K562 (cell line): Measurements from ENCODE around the gene TPD52L1. TPM values are rescaled to one million over a fixed set of nuclear protein-coding genes. Genes with fewer than 3 reads are reported as not detected.
A peak's percentile ranks its signal among the peaks of the same experiment; 100 is the strongest.

Experiments used
- CREB1 ChIP-seq, 2 experiments: sonication (generic) in 1 of 2; formaldehyde crosslinking in 1 of 2; IDR thresholded peaks; 2 replicates each; pipeline versions ENCODE4 v1.6.1 to v1.8.0; 2012 to 2022; ENCODE audit warnings: inconsistent platforms in 1 of 2, mild to moderate bottlenecking in 1 of 2, missing genetic modification reagents in 1 of 2, moderate library complexity in 1 of 2
- ELF4 ChIP-seq: fragments of 450-650 bp; formaldehyde crosslinking; IDR thresholded peaks from 2 replicates; pipeline ENCODE4 v1.4.0; 2022; ENCODE audit warnings: missing genetic modification characterization
- MCM5 ChIP-seq: fragments of 450-650 bp; IDR thresholded peaks from 2 replicates; pipeline ENCODE4 v1.6.1; 2016; ENCODE audit warnings: low read depth
- MTA1 ChIP-seq: fragments of 450-650 bp; IDR thresholded peaks from 2 replicates; pipeline ENCODE4 v1.6.1; 2017; ENCODE audit warnings: borderline replicate concordance
- PCBP1 ChIP-seq: fragments of 200-400 bp; formaldehyde crosslinking; IDR thresholded peaks from 2 replicates; pipeline ENCODE4 v1.6.1; 2018; ENCODE audit warnings: mild to moderate bottlenecking, low read depth, low read length; ENCODE audit not compliant: poor library complexity, severe bottlenecking
- PHF21A ChIP-seq: fragments of 450-650 bp; IDR thresholded peaks from 2 replicates; pipeline ENCODE4 v1.6.1; 2017; ENCODE audit warnings: low read depth, borderline replicate concordance
- SMARCC2 ChIP-seq: fragments of 450-650 bp; IDR thresholded peaks from 2 replicates; pipeline ENCODE4 v1.6.1; 2017; ENCODE audit warnings: antibody characterized with exemption, moderate library complexity, mild to moderate bottlenecking, low read depth
- TAF7 ChIP-seq: fragments of 450-650 bp; IDR thresholded peaks from 2 replicates; pipeline ENCODE4 v1.6.1; 2016; ENCODE audit warnings: missing genetic modification characterization, missing compliant biosample characterization
- ZNF12 ChIP-seq: sonication (generic); formaldehyde crosslinking; IDR thresholded peaks from 2 replicates; pipeline ENCODE4 v1.4.0; 2020; ENCODE audit warnings: mild to moderate bottlenecking, missing genetic modification reagents
- polyA plus RNA-seq, 8 experiments: library from polyadenylated mRNA; depleted of rRNA in 4 of 8; stranded (reverse) in 5 of 8; unstranded in 3 of 8; fragments of >200 nt; fragmentation: Nextera tagmentation in 2 of 8; fragmentation: Illumina TruSeq in 1 of 8; extraction: Ambion mirVana in 2 of 8; extraction: Trizol in 1 of 8; gene quantifications; 2 replicates each; pipeline versions ENCODE4 v1.2.1 to v1.2.3, GENCODE V29; 2011 to 2014; ENCODE audit warnings: inconsistent platforms in 1 of 8, missing spikeins in 1 of 8
- total RNA-seq, 7 experiments: library from RNA; depleted of rRNA in 6 of 7; stranded (reverse); fragments of >200 nt in 6 of 7; fragmentation: Illumina TruSeq in 2 of 7; extraction: Trizol in 2 of 7; gene quantifications; 2 replicates each; pipeline versions ENCODE4 v1.2.1 to v1.2.3, GENCODE V29; 2011 to 2021; ENCODE audit warnings: low replicate concordance in 1 of 7
- TF ChIP-seq, protein P1 (sequence below): sonication (generic); formaldehyde crosslinking; IDR thresholded peaks from 2 replicates; pipeline ENCODE4 v1.8.0; 2022; ENCODE audit warnings: missing genetic modification reagents, mild to moderate bottlenecking, borderline replicate concordance
- TF ChIP-seq, protein P2 (sequence below): sonication (generic); formaldehyde crosslinking; IDR thresholded peaks from 2 replicates; pipeline ENCODE4 v1.8.1; 2023; ENCODE audit warnings: mild to moderate bottlenecking, missing genetic modification reagents, moderate library complexity
- TF ChIP-seq, protein P3 (sequence below), 3 experiments: fragments of 200-800 bp in 1 of 3; fragments of 250-450 bp in 1 of 3; fragments of 450-650 bp in 1 of 3; sonication (Bioruptor Pico) in 1 of 3; sonication (Bioruptor generic) in 1 of 3; formaldehyde crosslinking in 1 of 3; IDR thresholded peaks; 2 replicates each; pipeline versions ENCODE4 v1.6.1 to v1.8.0; 2016 to 2022; ENCODE audit warnings: mild to moderate bottlenecking in 2 of 3, missing genetic modification characterization in 2 of 3, missing compliant biosample characterization in 1 of 3, moderate library complexity in 1 of 3
- TF ChIP-seq, protein P4 (sequence below): sonication (generic); formaldehyde crosslinking; IDR thresholded peaks from 2 replicates; pipeline ENCODE4 v1.8.1; 2022; ENCODE audit warnings: missing genetic modification reagents

TPD52L1 gene
- total and polyA plus RNA-seq, 9 of the 15 experiments (the other 6 are each of a cell fraction or from before 2014, with no cell fraction given) = 12.9 to 149 (median 75.7) TPM

DNA sequence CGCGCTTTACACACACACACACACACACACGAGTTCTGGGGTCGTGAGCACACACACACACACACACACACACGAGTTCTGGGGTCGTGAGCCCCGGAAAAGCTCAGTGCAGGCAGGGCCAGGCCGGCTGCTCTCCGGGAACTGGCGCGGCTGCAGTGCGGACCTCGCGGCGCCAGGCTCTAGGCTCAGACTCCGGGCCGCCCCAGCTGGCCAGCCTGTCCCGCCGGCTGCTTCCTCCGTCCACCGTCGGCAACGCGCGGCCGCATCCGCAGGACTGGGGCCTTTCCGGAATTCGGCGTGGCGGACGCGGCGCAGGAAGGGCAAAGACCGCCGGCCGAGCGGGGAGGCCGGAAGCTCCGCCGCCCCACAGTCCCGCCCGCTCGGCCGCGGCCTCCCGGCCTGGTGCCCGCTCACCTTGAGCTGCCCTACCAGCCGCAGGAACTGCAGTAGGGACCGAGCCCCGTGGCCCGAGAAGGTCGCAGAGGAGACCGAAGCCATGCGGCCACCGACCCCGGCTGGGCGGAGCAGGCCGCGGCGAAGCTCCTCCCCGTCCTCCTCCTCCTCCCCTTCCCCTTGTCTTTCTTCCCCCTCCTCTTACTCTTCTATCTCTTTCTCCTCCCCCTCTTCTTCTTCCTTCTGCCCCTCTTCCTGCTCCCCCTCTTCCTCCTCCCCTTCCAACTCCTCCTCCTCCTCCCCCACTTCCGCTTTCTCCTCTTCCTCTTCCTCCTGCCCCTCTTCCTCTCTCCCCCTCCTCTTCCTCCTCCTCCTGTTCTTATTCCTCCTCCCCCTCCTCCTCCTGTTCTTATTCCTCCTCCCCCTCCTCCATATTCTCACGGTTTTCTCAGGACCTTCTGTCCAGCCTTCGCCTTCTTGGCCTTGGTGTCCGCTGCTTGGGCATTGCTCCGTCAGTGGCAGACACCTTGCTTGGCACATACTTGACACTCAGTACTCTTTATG lies 148.1 kb downstream of the TPD52L1 start, which contains the start of gene HDDC2 (continued):
- TF ChIP-seq MTA1 (peak; percentile 97), TAF7 (peak; percentile 59), ELF4 (CRISPR knock-in tag) (peak; percentile 97), ZNF12 (peak; percentile 66; the same call in 1 of the 2 replicates), PHF21A (peak; percentile 78; the same call in 1 of the 2 replicates), MCM5 (no peak), SMARCC2 (peak; percentile 23; the same call in 1 of the 2 replicates), PCBP1 (peak; percentile 94), CREB1 (IDR thresholded peaks at IDR 0.05) (no peak), CREB1 (CRISPR knock-in tag; IDR thresholded peaks at IDR 0.05) (0 out of 2 replicates have a peak, but pooled peaks have one; percentile 34)
- TF ChIP-seq, protein P1, sequence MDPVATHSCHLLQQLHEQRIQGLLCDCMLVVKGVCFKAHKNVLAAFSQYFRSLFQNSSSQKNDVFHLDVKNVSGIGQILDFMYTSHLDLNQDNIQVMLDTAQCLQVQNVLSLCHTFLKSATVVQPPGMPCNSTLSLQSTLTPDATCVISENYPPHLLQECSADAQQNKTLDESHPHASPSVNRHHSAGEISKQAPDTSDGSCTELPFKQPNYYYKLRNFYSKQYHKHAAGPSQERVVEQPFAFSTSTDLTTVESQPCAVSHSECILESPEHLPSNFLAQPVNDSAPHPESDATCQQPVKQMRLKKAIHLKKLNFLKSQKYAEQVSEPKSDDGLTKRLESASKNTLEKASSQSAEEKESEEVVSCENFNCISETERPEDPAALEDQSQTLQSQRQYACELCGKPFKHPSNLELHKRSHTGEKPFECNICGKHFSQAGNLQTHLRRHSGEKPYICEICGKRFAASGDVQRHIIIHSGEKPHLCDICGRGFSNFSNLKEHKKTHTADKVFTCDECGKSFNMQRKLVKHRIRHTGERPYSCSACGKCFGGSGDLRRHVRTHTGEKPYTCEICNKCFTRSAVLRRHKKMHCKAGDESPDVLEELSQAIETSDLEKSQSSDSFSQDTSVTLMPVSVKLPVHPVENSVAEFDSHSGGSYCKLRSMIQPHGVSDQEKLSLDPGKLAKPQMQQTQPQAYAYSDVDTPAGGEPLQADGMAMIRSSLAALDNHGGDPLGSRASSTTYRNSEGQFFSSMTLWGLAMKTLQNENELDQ (CRISPR knock-in tag) = 0 out of 2 replicates have a peak, but pooled peaks have one; percentile 31
- TF ChIP-seq, protein P2, sequence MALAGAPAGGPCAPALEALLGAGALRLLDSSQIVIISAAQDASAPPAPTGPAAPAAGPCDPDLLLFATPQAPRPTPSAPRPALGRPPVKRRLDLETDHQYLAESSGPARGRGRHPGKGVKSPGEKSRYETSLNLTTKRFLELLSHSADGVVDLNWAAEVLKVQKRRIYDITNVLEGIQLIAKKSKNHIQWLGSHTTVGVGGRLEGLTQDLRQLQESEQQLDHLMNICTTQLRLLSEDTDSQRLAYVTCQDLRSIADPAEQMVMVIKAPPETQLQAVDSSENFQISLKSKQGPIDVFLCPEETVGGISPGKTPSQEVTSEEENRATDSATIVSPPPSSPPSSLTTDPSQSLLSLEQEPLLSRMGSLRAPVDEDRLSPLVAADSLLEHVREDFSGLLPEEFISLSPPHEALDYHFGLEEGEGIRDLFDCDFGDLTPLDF (CRISPR knock-in tag) = peak; percentile 71
- TF ChIP-seq, protein P3, sequence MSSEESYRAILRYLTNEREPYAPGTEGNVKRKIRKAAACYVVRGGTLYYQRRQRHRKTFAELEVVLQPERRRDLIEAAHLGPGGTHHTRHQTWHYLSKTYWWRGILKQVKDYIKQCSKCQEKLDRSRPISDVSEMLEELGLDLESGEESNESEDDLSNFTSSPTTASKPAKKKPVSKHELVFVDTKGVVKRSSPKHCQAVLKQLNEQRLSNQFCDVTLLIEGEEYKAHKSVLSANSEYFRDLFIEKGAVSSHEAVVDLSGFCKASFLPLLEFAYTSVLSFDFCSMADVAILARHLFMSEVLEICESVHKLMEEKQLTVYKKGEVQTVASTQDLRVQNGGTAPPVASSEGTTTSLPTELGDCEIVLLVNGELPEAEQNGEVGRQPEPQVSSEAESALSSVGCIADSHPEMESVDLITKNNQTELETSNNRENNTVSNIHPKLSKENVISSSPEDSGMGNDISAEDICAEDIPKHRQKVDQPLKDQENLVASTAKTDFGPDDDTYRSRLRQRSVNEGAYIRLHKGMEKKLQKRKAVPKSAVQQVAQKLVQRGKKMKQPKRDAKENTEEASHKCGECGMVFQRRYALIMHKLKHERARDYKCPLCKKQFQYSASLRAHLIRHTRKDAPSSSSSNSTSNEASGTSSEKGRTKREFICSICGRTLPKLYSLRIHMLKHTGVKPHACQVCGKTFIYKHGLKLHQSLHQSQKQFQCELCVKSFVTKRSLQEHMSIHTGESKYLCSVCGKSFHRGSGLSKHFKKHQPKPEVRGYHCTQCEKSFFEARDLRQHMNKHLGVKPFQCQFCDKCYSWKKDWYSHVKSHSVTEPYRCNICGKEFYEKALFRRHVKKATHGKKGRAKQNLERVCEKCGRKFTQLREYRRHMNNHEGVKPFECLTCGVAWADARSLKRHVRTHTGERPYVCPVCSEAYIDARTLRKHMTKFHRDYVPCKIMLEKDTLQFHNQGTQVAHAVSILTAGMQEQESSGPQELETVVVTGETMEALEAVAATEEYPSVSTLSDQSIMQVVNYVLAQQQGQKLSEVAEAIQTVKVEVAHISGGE (CRISPR knock-in tag; IDR thresholded peaks at IDR 0.05) = peak in 2 of 3 experiments; percentile 72 to 83; a peak in 5 of 6 replicates
- TF ChIP-seq, protein P4, sequence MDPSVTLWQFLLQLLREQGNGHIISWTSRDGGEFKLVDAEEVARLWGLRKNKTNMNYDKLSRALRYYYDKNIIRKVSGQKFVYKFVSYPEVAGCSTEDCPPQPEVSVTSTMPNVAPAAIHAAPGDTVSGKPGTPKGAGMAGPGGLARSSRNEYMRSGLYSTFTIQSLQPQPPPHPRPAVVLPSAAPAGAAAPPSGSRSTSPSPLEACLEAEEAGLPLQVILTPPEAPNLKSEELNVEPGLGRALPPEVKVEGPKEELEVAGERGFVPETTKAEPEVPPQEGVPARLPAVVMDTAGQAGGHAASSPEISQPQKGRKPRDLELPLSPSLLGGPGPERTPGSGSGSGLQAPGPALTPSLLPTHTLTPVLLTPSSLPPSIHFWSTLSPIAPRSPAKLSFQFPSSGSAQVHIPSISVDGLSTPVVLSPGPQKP (CRISPR knock-in tag) = no peak
